ENCODE data around the gene ATP6V1C2.

The ATP6V1C2 gene

DNA sequence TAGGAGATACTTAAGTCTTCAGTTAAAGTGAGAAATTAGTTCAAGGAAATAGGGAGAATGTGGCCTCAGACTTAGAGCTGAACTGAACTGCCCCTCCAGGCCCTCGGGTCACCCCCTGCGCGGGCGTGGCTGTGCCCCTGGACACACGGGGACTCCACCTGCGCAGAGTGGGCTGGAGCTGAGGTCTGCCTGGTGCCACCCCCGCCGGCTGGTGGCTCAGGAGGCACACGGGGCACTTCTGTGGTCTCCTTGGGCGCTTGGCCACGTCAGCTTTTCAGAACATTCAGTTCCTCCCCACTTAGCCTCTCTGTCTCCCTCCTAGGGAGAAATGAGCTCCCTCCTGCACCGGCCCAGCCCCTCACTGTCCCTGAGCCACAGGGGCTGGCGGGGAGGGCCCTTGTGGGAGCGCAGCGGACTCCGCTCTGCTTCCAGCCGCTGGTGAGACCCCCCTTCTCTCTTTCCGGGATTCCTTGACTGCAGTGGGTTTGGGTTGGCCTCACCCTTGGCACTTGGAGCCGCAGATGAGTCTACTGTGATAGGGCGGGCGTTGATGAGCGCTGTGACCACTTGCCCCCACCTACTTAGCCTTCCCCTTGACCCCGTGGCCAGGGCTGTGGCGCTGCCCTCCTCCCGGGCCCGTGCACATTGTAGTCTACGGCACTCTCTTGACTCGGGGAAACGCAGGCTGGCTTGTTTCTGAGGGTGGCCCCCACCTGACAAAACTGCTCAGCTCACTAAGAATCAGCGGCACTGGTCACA lies 109.4 kb downstream of the ATP6V1C2 start:
- Histone ChIP-seq H3K27me3 (ENCODE audit: control insufficient read depth in 5 of 5, insufficient read depth in 4 of 5, low read length in 5 of 5) (peaks cover 16 to 41% (median 35%) of the 10 kb centered on the region in 5 donors), H3K36me3 (ENCODE audit: control insufficient read depth in 5 of 5, insufficient read depth in 5 of 5, low read length in 5 of 5) (no peaks in the 10 kb centered on the region), H3K9me3 (ENCODE audit: control insufficient read depth in 5 of 5, low read length in 5 of 5) (no peaks in the 10 kb centered on the region), H3K4me1 (ENCODE audit: control insufficient read depth in 5 of 5, insufficient read depth in 5 of 5, low read length in 5 of 5) (peaks cover 0 to 7% (median 6%) of the 10 kb centered on the region in 5 donors), H3K27ac (ENCODE audit: low read depth, low read length) (no peak overlapping the region), H3K9ac (ENCODE audit: low read length in 5 of 5) (no peak overlapping the region), H3K4me3 (ENCODE audit: low read depth in 1 of 5, low read length in 5 of 5) (no peak overlapping the region)

DNA sequence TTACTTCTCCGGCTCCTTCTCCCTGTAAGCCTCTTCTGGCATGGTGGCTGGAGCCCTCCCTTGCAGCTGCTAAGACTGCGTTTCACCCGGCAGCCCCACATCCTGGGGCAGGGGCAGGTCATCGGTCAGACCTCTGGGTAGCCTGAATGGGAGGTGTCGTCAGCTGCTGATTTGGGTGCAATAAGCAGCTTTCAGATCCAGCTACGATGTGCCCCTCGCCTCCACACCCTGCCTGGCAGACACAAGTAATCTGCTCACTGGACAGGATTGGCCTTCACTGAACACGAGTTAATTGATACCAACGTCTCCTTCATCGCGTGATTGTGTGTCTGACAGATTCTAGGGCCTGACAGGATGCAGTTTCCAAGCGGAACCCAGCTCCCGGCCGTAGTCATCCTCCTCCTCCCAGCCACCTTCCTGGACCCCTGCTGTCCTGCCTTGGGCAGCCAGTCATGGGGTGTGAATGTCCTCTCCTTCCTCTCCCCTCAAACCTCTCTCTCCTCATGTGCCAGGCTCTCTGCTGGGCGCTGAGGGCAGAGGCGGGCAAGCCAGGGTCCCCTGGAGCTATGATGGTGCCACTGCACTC lies 110.1 kb downstream of the ATP6V1C2 start:
- no peak overlapping the region for H3K27ac ChIP-seq (ENCODE audit: low read depth, low read length)
- H3K27me3 ChIP-seq (ENCODE audit: control insufficient read depth in 5 of 5, insufficient read depth in 4 of 5, low read length in 5 of 5), result peaks cover 16 to 41% (median 35%) of the 10 kb centered on the region in 5 donors
- no peaks in the 10 kb centered on the region for H3K9me3 ChIP-seq (ENCODE audit: control insufficient read depth in 5 of 5, low read length in 5 of 5)
- H3K4me1 ChIP-seq (ENCODE audit: control insufficient read depth in 5 of 5, insufficient read depth in 5 of 5, low read length in 5 of 5), result peaks cover 0 to 7% (median 6%) of the 10 kb centered on the region in 5 donors
- H3K9ac ChIP-seq (ENCODE audit: low read length in 5 of 5), result no peak overlapping the region
- H3K36me3 ChIP-seq (ENCODE audit: control insufficient read depth in 5 of 5, insufficient read depth in 5 of 5, low read length in 5 of 5), result no peaks in the 10 kb centered on the region
- H3K4me3 ChIP-seq (ENCODE audit: low read depth in 1 of 5, low read length in 5 of 5), result no peak overlapping the region

DNA sequence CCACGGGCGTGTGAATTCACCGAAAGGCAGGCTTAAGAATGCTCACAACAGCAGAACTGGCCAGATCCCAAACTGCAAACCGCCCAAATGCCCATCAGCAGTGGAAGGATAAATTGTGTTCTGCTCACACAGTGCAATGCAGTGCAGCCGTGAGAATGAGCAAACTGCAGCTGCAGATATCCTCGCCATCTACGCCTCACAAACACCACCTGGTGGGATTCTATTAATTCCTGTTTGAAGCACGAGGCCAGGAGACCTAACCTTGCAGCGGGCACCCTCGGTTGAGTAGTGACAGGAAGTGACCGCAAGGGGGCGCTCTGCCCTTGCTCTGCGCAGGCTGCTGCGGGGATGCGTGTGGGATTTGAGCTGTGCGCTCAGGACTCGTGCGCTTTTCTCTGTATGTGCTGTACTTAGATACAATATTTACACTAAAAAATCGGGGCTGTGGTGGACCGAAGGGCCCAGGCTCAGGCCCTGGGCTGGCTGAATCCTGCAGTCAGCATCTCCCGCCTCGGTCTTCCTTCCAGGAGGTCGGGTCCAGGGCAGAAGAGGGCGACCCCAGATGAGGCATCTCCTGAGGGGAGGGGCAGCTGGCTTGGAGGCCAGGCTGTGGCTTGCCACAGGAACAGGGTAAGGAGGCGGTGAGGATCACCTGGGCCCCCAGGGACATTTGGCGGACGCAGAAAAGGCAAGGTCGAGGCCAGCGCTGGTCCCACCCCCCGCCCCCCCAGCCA lies 110.9 kb downstream of the ATP6V1C2 start:
- H3K9me3 ChIP-seq (ENCODE audit: control insufficient read depth in 5 of 5, low read length in 5 of 5), result no peaks in the 10 kb centered on the region
- peaks cover 16 to 38% (median 34%) of the 10 kb centered on the region in 5 donors for H3K27me3 ChIP-seq (ENCODE audit: control insufficient read depth in 5 of 5, insufficient read depth in 4 of 5, low read length in 5 of 5)
- no peak overlapping the region for H3K4me3 ChIP-seq (ENCODE audit: low read depth in 1 of 5, low read length in 5 of 5)
- H3K4me1 ChIP-seq (ENCODE audit: control insufficient read depth in 5 of 5, insufficient read depth in 5 of 5, low read length in 5 of 5), result peaks cover 0 to 7% (median 6%) of the 10 kb centered on the region in 5 donors
- no peak overlapping the region for H3K27ac ChIP-seq (ENCODE audit: low read depth, low read length)
- H3K9ac ChIP-seq (ENCODE audit: low read length in 5 of 5), result no peak overlapping the region
- no peaks in the 10 kb centered on the region for H3K36me3 ChIP-seq (ENCODE audit: control insufficient read depth in 5 of 5, insufficient read depth in 5 of 5, low read length in 5 of 5)

DNA sequence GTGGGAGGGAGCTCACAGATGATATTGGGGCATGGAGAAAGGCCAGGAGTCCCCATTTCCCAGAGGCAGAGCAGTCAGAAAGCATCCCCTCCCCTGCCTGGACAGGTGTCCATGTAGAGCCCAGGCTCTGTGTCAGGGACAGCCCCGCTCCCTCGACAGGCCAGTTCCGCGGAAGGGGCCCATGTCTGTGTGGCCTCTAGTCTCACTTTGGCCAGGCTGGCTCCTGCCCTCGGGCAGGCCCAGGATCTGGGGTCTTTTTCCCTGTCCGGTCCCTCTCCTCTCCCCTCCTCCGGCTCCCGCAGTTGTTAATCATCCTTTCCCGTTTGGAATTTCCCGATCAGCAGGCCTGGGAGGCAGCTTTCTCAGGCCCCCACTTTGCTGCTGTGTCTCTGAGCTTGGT lies 111.6 kb downstream of the ATP6V1C2 start:
- Histone ChIP-seq H3K27me3 (ENCODE audit: control insufficient read depth in 5 of 5, insufficient read depth in 4 of 5, low read length in 5 of 5) (peaks cover 16 to 38% (median 34%) of the 10 kb centered on the region in 5 donors), H3K9me3 (ENCODE audit: control insufficient read depth in 5 of 5, low read length in 5 of 5) (no peaks in the 10 kb centered on the region), H3K4me1 (ENCODE audit: control insufficient read depth in 5 of 5, insufficient read depth in 5 of 5, low read length in 5 of 5) (peaks cover 0 to 7% (median 6%) of the 10 kb centered on the region in 5 donors), H3K36me3 (ENCODE audit: control insufficient read depth in 5 of 5, insufficient read depth in 5 of 5, low read length in 5 of 5) (no peaks in the 10 kb centered on the region), H3K9ac (ENCODE audit: low read length in 5 of 5) (no peak overlapping the region), H3K4me3 (ENCODE audit: low read depth in 1 of 5, low read length in 5 of 5) (no peak overlapping the region), H3K27ac (ENCODE audit: low read depth, low read length) (no peak overlapping the region)

DNA sequence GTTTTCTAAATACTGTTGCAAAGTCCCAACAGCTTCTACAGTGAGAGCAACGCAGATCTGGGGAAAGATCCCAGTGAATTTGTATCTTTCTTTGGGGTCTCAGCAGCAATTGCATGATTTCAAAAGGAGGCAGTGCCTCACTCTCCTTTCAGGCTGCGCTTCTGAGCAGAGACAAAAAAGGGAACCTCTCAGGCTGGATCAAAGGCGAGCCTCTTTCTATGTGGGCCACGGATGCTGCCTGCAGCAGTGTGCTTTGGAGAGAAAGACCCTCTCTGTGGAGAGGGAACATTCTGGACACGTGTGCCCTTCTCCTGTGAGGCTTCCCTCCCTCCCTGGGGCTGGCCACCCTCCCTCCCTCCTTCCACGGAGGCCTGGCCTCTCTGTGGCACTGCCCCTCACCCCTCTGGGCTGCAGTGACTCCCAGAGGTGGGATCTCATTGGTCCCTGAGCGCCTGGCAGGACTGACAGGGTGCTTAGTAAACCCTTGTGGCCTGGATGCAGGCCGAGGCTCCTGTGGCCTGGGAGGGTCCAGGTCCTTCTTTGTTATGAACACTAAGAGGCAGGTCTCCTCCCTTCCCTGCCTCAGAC lies 112.7 kb downstream of the ATP6V1C2 start:
- Histone ChIP-seq H3K4me3 (ENCODE audit: low read depth in 1 of 5, low read length in 5 of 5) (no peak overlapping the region), H3K4me1 (ENCODE audit: control insufficient read depth in 5 of 5, insufficient read depth in 5 of 5, low read length in 5 of 5) (peaks cover 0 to 7% (median 6%) of the 10 kb centered on the region in 5 donors), H3K27me3 (ENCODE audit: control insufficient read depth in 5 of 5, insufficient read depth in 4 of 5, low read length in 5 of 5) (peaks cover 19 to 32% (median 28%) of the 10 kb centered on the region in 5 donors), H3K9me3 (ENCODE audit: control insufficient read depth in 5 of 5, low read length in 5 of 5) (no peaks in the 10 kb centered on the region), H3K27ac (ENCODE audit: low read depth, low read length) (no peak overlapping the region), H3K9ac (ENCODE audit: low read length in 5 of 5) (no peak overlapping the region), H3K36me3 (ENCODE audit: control insufficient read depth in 5 of 5, insufficient read depth in 5 of 5, low read length in 5 of 5) (no peaks in the 10 kb centered on the region)
